HEK293T (cell line): Measurements from ENCODE around the gene PREP.

ENCODE experiments used
- CTCF ChIA-PET: fragments of 350-600 bp; formaldehyde crosslinking; extraction: SDS; loops from one replicate; lab custom pipeline; 2021; ENCODE audit warnings: antibody characterized with exemption, inconsistent platforms; lab: Yijun Ruan, JAX
- POLR2A ChIA-PET: fragments of 350-600 bp; formaldehyde crosslinking; extraction: SDS; loops from one replicate; lab custom pipeline; 2020; ENCODE audit warnings: antibody characterized with exemption, inconsistent platforms; lab: Yijun Ruan, JAX
- DNase-seq: peaks from one replicate; pipeline ENCODE4 v3.0.0; 2012; ENCODE audit warnings: mixed read lengths; ENCODE audit errors: extremely low spot score
- ARNT ChIP-seq: fragments of 450-650 bp; IDR thresholded peaks from 2 replicates; pipeline ENCODE4 v1.6.1; 2017; ENCODE audit warnings: mild to moderate bottlenecking
- BHLHE40 ChIP-seq: fragments of 450-650 bp; IDR thresholded peaks from 2 replicates; pipeline ENCODE4 v1.6.1; 2016; ENCODE audit warnings: mild to moderate bottlenecking, moderate library complexity, borderline replicate concordance
- CTBP1 ChIP-seq: fragments of 450-650 bp; IDR thresholded peaks from 2 replicates; pipeline ENCODE4 v1.6.1; 2016; ENCODE audit warnings: borderline replicate concordance
- ELF4 ChIP-seq: fragments of 450-650 bp; IDR thresholded peaks from 2 replicates; pipeline ENCODE4 v1.6.1; 2017; ENCODE audit warnings: antibody characterized with exemption
- FOXA1 ChIP-seq: fragments of 450-650 bp; IDR thresholded peaks from 2 replicates; pipeline ENCODE4 v1.6.1; 2016; ENCODE audit warnings: mild to moderate bottlenecking
- FOXK2 ChIP-seq: fragments of 450-650 bp; IDR thresholded peaks from 2 replicates; pipeline ENCODE4 v1.6.1; 2016; ENCODE audit warnings: mild to moderate bottlenecking
- FOXM1 ChIP-seq: fragments of 450-650 bp; IDR thresholded peaks from 2 replicates; pipeline ENCODE4 v1.6.1; 2017; ENCODE audit warnings: mild to moderate bottlenecking, borderline replicate concordance
- HDGF ChIP-seq: fragments of 450-650 bp; IDR thresholded peaks from 2 replicates; pipeline ENCODE4 v1.6.1; 2017; ENCODE audit warnings: antibody characterized with exemption, borderline replicate concordance
- L3MBTL2 ChIP-seq: fragments of 450-650 bp; conservative IDR thresholded peaks from 2 replicates; pipeline ENCODE4 v1.6.1; 2016; ENCODE audit warnings: mild to moderate bottlenecking
- LEF1 ChIP-seq: fragments of 450-650 bp; IDR thresholded peaks from 2 replicates; pipeline ENCODE4 v1.6.1; 2017; ENCODE audit warnings: mild to moderate bottlenecking, borderline replicate concordance
- NFRKB ChIP-seq: fragments of 450-650 bp; IDR thresholded peaks from 2 replicates; pipeline ENCODE4 v1.6.1; 2016; ENCODE audit warnings: mild to moderate bottlenecking, moderate library complexity
- PKNOX1 ChIP-seq: fragments of 450-650 bp; IDR thresholded peaks from 2 replicates; pipeline ENCODE4 v1.6.1; 2016
- SP1 ChIP-seq: fragments of 450-650 bp; IDR thresholded peaks from 2 replicates; pipeline ENCODE4 v1.6.1; 2017
- SUZ12 ChIP-seq: fragments of 450-650 bp; IDR thresholded peaks from 2 replicates; pipeline ENCODE4 v1.6.1; 2016; ENCODE audit warnings: mild to moderate bottlenecking
- TARDBP ChIP-seq: fragments of 450-650 bp; IDR thresholded peaks from 2 replicates; pipeline ENCODE4 v1.6.1; 2016
- ZNF384 ChIP-seq: fragments of 450-650 bp; IDR thresholded peaks from 2 replicates; pipeline ENCODE4 v1.6.1; 2016

PREP gene

GRCh38 chr6:105300090-105300489 is 102.8 kb downstream of the PREP start:
- ChIA-PET CTCF (interaction anchor here (0.8 kb wide), 1 partner anchor 17 kb away, joined by 4 read pairs; no protein-coding TSS in a partner anchor), POLR2A (no interaction called here)
- TF ChIP-seq CTBP1, result no peak
- no peak for TF ChIP-seq ZNF384
- no peak for TF ChIP-seq FOXA1
- TF ChIP-seq HDGF, result no peak
- TF ChIP-seq L3MBTL2, result no peak
- TF ChIP-seq LEF1, result no peak
- TF ChIP-seq TARDBP, result no peak
- no peak for TF ChIP-seq NFRKB
- TF ChIP-seq PKNOX1, result no peak
- no peak for TF ChIP-seq SUZ12
- no peak for TF ChIP-seq ARNT
- TF ChIP-seq ELF4, result no peak
- no peak for DNase-seq

GRCh38 chr6:105294129-105294528 is 108.8 kb downstream of the PREP start:
- DNase-seq, result no peak
- ChIA-PET CTCF (no interaction called here), POLR2A (no interaction called here)
- no peak for TF ChIP-seq CTBP1
- TF ChIP-seq NFRKB, result no peak
- no peak for TF ChIP-seq FOXA1
- TF ChIP-seq ELF4, result no peak
- no peak for TF ChIP-seq BHLHE40
- no peak for TF ChIP-seq FOXK2
- no peak for TF ChIP-seq TARDBP

- POLR2A ChIA-PET, result no interaction called here
- no peak for TF ChIP-seq SUZ12
- CTCF ChIA-PET, result interaction anchor here (0.6 to 0.7 kb wide), 2 partner anchors 112 to 762 kb away, joined by 3 to 4 read pairs; no protein-coding TSS in a partner anchor
- no peak for DNase-seq
Observed at GRCh38 chr6:105292689-105293339, 110.1 kb downstream of the PREP start.

- DNase-seq, result no peak
- ChIA-PET POLR2A (no interaction called here), CTCF (no interaction called here)
- TF ChIP-seq TARDBP, result no peak
- TF ChIP-seq LEF1, result no peak
- no peak for TF ChIP-seq ARNT
- TF ChIP-seq BHLHE40, result no peak
- no peak for TF ChIP-seq NFRKB
- TF ChIP-seq L3MBTL2, result no peak
- no peak for TF ChIP-seq FOXK2
- no peak for TF ChIP-seq FOXA1
- no peak for TF ChIP-seq FOXM1
- no peak for TF ChIP-seq ELF4
- TF ChIP-seq SP1, result no peak
- no peak for TF ChIP-seq HDGF
- TF ChIP-seq SUZ12, result no peak
- no peak for TF ChIP-seq PKNOX1
- TF ChIP-seq CTBP1, result no peak
- TF ChIP-seq ZNF384, result no peak
Observed at GRCh38 chr6:105291525-105291924, 111.4 kb downstream of the PREP start.

GRCh38 chr6:105282631-105283585 is 120.0 kb downstream of the PREP start:
- ChIA-PET POLR2A (no interaction called here), CTCF (no interaction called here)
- DNase-seq, result no peak
- TF ChIP-seq SP1, result no peak
- no peak for TF ChIP-seq TARDBP
- TF ChIP-seq FOXA1, result no peak
- TF ChIP-seq ZNF384, result no peak
- TF ChIP-seq SUZ12, result no peak
- TF ChIP-seq PKNOX1, result no peak
- TF ChIP-seq NFRKB, result no peak
- no peak for TF ChIP-seq CTBP1
- TF ChIP-seq FOXK2, result no peak
- TF ChIP-seq L3MBTL2, result no peak
- no peak for TF ChIP-seq LEF1
- no peak for TF ChIP-seq ARNT
- no peak for TF ChIP-seq ELF4

GRCh38 chr6:105280033-105280432 is 122.8 kb downstream of the PREP start:
- no peak for TF ChIP-seq BHLHE40
- no peak for TF ChIP-seq PKNOX1
- no peak for TF ChIP-seq FOXM1
- TF ChIP-seq ARNT, result no peak
- TF ChIP-seq TARDBP, result no peak
- TF ChIP-seq FOXA1, result no peak
- TF ChIP-seq ZNF384, result no peak
- no peak for TF ChIP-seq CTBP1
- ChIA-PET CTCF (no interaction called here), POLR2A (no interaction called here)
- no peak for DNase-seq
